Fibroblast of upper back skin (primary cell): ENCODE results near the gene MICB.
"Not testable (repeated sequence)": the region's sequence is repeated elsewhere in the genome, so short reads cannot be mapped to it uniquely, and the experiment has no call there.

Experiments used
- DNase-seq: peaks from one replicate; pipeline ENCODE4 v3.0.0-alpha.2; 2013

MICB gene

GRCh38 chr6:31497531-31498476 is at the start of gene MICB:
TSS of gene MICB (plus strand) at chr6:31498145. CDS start at chr6:31498194, 49 bp downstream.
- DNase-seq = peak; percentile 49

DNA sequence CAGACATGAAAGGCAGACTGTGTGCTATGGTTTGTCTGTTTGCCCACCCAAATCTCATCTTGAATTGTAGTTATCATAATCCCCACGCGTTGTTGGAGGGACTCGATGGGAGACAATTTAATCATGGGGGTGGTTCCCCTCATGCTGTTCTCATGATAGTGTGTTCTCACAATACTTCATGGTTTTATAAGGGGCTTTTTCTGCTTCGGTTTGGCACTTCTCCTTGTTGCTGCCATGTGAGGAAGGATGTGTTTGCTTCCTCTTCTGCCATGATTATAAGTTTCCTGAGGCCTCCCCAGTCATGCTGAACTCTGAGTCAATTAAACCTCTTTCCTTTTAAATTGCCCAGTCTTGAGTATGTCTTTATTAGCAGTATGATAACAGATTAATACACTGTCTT is 47.2 kb upstream of the MICB start:
- DNase-seq = no peak

GRCh38 chr6:31452859-31453258 is 45.1 kb upstream of the MICB start:
- DNase-seq = no peak

DNA sequence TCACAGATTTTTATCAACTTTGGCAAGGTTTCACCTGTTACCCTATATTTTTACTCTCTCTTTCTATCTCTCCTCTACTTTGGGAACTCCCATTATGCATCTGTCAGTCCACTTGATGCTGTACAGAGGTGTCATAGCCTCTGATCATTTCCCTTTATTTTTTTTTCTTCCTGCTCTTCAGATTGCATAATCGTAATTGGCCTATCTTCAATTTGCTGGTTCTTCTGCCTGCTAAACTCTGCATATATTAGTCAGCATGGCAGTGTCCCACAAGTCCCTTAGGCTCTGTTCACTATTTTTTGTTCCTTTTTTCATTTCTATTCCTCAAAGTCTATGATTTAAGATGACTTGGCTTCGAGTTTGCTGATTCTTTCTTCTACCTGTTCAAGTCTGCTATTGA is 44.7 kb upstream of the MICB start:
- DNase-seq = no peak

- not testable (repeated sequence) for DNase-seq
Observed at GRCh38 chr6:31459864-31460263, 38.1 kb upstream of the MICB start.

DNA sequence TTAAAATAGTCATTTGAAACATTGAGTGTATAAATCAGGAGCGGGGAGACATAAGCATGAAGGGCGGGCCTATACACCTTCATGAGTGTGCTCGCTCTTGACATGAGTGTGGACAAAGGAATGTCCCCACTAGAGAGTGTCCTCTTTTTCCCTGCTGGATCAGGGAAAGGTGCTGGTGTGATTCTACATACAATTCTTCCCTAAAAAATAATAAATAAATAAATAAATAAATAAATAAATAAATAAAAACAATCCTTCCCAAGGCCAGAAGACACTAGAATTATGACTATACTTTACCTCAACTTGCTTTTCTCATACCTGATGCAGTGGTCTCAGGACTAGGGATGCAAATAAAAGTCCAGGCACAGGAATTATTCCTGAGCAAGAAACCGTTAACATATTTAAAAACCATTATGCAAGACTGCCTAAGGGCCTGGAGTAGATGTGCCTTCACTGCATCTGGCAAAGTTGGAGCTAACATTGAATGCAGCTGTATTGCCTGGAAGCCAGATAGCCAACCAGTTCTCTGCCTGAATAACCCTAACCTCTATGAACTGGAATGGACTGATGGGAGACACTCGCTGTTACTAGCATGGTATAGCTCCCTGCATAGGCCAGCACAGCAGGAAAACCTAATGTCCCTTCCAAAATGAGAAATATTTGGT is 37.5 kb upstream of the MICB start:
- no peak for DNase-seq

DNA sequence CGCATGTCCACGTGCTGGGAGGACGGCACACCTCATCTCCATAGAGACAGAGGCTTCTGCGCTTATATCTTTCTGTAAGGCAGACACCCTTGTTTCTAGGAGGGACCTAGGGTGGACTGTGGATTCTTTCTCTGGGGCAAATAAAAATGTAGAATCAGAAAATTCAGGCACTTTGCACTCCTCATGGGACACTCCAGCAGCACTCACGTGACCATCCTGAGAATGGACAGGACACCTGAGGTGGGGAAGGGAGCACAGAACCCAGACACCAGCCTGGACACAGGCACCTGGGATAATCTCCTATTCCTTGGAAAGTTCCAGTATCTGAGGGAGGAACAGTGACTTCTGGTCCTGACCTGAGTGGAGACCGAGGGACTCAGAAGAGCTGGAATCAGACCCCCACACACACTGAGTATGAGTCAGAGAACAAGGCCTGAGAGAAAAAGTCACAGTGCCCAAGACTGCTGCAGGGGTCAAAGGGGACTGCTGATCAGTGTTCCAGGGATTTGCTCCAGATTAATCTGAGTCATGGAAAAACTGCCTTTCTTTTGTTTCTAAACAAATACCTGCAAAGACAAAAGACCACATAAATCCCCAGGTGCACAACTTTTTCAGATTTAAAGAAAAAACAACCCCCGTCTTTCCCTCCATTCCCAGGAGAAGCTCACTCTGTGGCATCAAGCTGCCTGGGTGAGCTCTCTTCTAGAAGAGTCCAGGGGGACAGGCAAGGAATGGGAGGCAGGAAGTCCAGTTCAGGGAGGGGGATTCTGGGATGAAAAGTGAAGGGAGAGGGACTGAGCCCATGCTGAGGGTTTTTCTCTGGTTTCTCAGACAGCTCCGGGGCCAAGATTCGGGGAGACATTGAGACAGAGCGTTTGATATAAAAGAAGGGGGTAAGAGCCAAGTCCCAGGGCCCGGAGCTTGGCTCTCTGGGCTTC is 35.6 kb upstream of the MICB start:
- DNase-seq = no peak

GRCh38 chr6:31462964-31463870 is 34.7 kb upstream of the MICB start:
- DNase-seq = peak; percentile 33

- DNase-seq = no peak
Observed at GRCh38 chr6:31464252-31465184, 33.4 kb upstream of the MICB start.

DNA sequence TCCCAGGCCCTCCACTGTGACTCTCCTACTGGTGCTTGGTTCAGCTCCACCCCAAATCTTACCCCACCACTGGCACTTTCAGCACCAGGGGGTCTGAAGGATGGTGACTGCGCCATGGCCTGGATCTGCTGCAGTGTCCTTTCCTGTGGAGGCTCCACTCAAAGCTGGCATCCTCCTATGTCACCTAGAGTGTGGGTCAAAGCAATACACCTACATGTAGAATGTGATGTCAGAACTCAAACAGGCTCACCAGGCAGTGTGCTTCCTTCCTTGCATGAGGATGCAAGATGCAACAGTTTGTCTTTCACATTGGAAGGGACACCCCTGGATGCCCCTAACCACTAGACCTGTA is 32.8 kb upstream of the MICB start:
- no peak for DNase-seq

GRCh38 chr6:31465718-31466117 is 32.2 kb upstream of the MICB start:
- no peak for DNase-seq

GRCh38 chr6:31466466-31466865 is 31.5 kb upstream of the MICB start:
- no peak for DNase-seq

- DNase-seq = no peak
Observed at GRCh38 chr6:31467151-31467550, 30.8 kb upstream of the MICB start.

GRCh38 chr6:31468311-31468710 is 29.6 kb upstream of the MICB start:
- no peak for DNase-seq

- DNase-seq = no peak
Observed at GRCh38 chr6:31470801-31471200, 27.1 kb upstream of the MICB start.

DNA sequence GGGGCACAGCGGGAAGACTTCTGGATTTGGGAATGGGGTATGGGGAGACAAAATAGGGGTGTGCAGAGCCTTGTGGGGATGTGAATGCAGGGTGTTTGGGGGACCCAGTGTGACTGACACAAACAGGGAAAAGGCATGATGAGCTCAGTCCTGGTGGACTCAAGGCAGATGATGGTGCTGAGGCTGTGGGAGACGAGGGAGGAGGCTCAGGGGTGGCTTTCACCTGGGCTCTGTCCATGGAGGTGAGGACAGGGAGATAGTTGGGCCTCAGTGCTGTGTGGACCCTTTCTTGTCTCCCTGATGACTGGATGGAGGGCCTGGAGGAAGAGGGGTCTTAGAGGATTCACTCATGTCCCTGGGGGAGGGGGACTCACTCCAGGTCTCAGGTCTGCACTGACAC is 26.2 kb upstream of the MICB start:
- no peak for DNase-seq

DNA sequence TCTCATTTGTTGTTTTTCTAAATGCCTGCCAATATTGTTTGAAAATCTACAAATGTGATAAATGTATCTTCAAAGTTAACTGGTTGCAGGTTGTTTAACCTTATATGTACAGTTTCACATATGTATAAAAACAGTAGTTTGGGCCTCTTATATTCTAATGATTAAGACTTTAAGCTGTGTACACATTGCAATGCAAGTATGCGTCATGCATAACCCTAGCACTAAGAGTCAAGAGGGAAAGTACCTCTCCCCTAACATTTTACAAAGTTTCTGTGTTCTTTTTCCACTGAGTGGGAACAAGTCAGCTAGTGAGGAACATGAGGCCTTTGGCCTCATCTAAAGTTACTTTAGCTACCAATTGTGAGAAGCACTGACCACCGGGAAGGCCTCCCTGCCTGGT is 25.7 kb upstream of the MICB start:
- no peak for DNase-seq

DNA sequence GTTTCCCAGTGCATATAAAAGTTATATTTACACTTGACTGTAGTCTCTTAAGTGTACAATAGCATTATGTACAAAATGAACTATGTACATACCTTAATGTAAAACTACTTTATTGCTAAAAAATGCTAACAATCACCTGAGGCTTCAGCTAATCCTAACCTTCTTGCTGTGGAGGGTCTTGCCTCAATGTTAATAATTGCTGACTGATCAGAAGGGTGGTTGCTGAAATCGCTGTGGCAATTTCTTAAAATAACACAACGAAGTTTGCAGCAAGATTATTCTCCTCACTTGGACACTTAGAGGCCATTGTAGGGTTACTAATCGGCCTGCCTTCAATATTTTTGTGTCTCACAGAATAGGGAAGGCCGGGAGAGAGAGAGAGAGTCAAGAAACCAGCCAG is 24.7 kb upstream of the MICB start:
- no peak for DNase-seq

DNA sequence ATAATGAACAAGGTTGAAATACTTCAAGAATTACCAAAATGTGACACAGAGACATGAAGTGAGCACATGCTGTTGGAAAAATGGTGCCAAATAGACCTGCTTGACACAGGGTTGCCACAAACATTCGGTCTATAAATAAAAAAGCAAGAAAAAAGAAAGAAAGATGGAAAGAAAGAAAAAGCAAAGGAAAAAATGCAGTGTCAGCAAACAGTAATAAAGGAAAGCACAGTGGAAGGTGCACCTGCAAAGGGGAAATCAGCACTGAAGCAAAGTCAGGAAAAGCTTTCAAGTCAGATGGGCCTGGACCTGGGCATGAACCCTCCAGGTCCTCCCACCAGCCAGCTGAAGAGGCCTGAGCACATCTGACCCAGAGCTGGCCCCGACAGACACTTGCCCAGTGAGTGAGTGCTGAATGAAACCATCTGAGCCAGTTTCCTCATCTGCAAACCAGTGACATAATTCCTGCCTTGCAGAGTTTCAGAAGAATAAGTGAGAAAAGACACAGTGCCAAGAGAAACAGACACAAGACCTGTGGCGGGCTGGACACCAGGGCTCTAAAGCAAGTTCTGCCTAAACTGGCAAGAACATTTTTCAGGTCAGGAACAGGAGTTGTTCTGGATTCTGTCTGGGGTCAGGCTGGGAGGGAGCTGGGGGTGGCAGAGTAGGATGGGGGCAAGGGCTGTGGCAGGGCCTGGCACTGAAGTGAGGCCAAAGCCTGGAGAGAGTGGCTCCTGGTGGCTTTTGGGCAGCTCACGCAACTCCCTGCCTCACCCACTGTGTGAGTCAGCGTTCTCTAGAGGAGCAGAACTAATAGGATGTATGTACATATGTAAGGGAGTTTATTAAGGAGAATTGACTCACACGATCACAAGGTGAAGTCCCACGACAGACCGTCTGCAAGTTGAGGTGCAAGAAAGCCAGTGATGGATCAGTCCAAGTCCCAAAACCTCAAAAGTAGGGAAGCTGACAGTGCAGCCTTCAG is 23.9 kb upstream of the MICB start:
- peak; percentile 26 for DNase-seq

GRCh38 chr6:31474871-31475286 is 23.1 kb upstream of the MICB start:
- no peak for DNase-seq
